Keratinocyte (primary cell): ENCODE results near the gene AMACR. TPM values are rescaled to one million over a fixed set of nuclear protein-coding genes. Genes with fewer than 3 reads are reported as not detected.

Experiments
- DNase-seq: peaks from one replicate; pipeline ENCODE4 v3.0.0-alpha.2; 2011; ENCODE audit warnings: low read depth, missing footprints, low spot score
- FAIRE-seq: peaks from 2 replicates; lab custom pipeline; 2011; peaks lifted over from hg19 to GRCh38; lab: Jason Lieb, UNC
- H2AFZ ChIP-seq: 2 replicates; pipeline ENCODE4 v1.6.0; 2012; ENCODE audit warnings: low read length, control low read depth, inconsistent platforms; ENCODE audit not compliant: control insufficient read depth
- H3K27ac ChIP-seq: 2 replicates; pipeline ENCODE4 v1.5.1; 2011; ENCODE audit warnings: low read length; ENCODE audit not compliant: control insufficient read depth, insufficient read depth
- H3K27me3 ChIP-seq: 3 replicates; pipeline ENCODE4 v1.6.0; 2011; ENCODE audit warnings: low read length; ENCODE audit not compliant: control insufficient read depth, insufficient read depth; ENCODE audit errors: extremely low read depth
- H3K36me3 ChIP-seq, 2 experiments: 2 replicates in 1 of 2; 3 replicates in 1 of 2; pipeline ENCODE4 v1.5.1; 2011; ENCODE audit warnings: low read length in 2 of 2, mild to moderate bottlenecking in 1 of 2; ENCODE audit not compliant: control insufficient read depth in 2 of 2, insufficient read depth in 2 of 2; ENCODE audit errors: extremely low read depth in 1 of 2
- H3K4me1 ChIP-seq: 3 replicates; pipeline ENCODE4 v1.5.1; 2011; ENCODE audit warnings: low read length; ENCODE audit not compliant: control insufficient read depth, insufficient read depth; ENCODE audit errors: extremely low read depth
- H3K4me2 ChIP-seq: 3 replicates; pipeline ENCODE4 v1.6.0; 2011; ENCODE audit warnings: low read depth, low read length; ENCODE audit not compliant: control insufficient read depth, insufficient read depth; ENCODE audit errors: extremely low read depth
- H3K4me3 ChIP-seq, 3 experiments: fragments of 200-600 bp in 1 of 3; sonication (generic) in 1 of 3; 2 replicates in 2 of 3; 3 replicates in 1 of 3; pipeline ENCODE4 v1.5.1; 2011 to 2016; ENCODE audit warnings: low read length in 3 of 3, mild to moderate bottlenecking in 3 of 3, control low read depth in 2 of 3, inconsistent platforms in 1 of 3, low read depth in 1 of 3, mixed read lengths in 1 of 3, mixed run types in 1 of 3, moderate library complexity in 1 of 3; ENCODE audit not compliant: control insufficient read depth in 2 of 3, insufficient read depth in 2 of 3; ENCODE audit errors: extremely low read depth in 1 of 3
- H3K79me2 ChIP-seq: 2 replicates; pipeline ENCODE4 v1.6.0; 2012; ENCODE audit warnings: low read length; ENCODE audit not compliant: control insufficient read depth, insufficient read depth
- H3K9ac ChIP-seq: 3 replicates; pipeline ENCODE4 v1.6.0; 2011; ENCODE audit warnings: low read length; ENCODE audit not compliant: control insufficient read depth, insufficient read depth; ENCODE audit errors: extremely low read depth
- H3K9me1 ChIP-seq: 3 replicates; pipeline ENCODE4 v1.6.0; 2011; ENCODE audit warnings: low read length; ENCODE audit not compliant: control insufficient read depth, insufficient read depth; ENCODE audit errors: extremely low read depth
- H3K9me3 ChIP-seq: 2 replicates; pipeline ENCODE4 v1.5.1; 2012; ENCODE audit warnings: low read depth, low read length; ENCODE audit not compliant: control insufficient read depth
- H4K20me1 ChIP-seq: 3 replicates; pipeline ENCODE4 v1.6.0; 2011; ENCODE audit warnings: low read length; ENCODE audit not compliant: control insufficient read depth, insufficient read depth; ENCODE audit errors: extremely low read depth
- CTCF ChIP-seq, 3 experiments: IDR thresholded peaks in 1 of 3; conservative IDR thresholded peaks in 1 of 3; optimal IDR thresholded peaks in 1 of 3; 2 replicates in 2 of 3; 3 replicates in 1 of 3; pipeline versions ENCODE3 to v1.5.1; 2011; ENCODE audit warnings: low read length in 3 of 3, mild to moderate bottlenecking in 3 of 3, moderate library complexity in 2 of 3, control low read depth in 1 of 3, inconsistent platforms in 1 of 3; ENCODE audit not compliant: insufficient read depth in 2 of 3; ENCODE audit errors: extremely low read depth in 1 of 3
- EZH2 ChIP-seq: IDR thresholded peaks from one replicate; pipeline ENCODE4 v1.6.1; 2012; ENCODE audit warnings: inconsistent platforms, mild to moderate bottlenecking, low read length, moderate library complexity
- dilution Hi-C: fragments of 300-500 bp; cut with MboI; formaldehyde crosslinking; loops from one replicate; pipeline ENCODE4 v1.7.0; 2020; ENCODE audit warnings: low sequenced_read_pairs; ENCODE audit not compliant: extremely low pct_ligation_motif_present
- polyA plus RNA-seq, 5 experiments: library from polyadenylated mRNA; depleted of rRNA in 3 of 5; stranded (reverse) in 3 of 5; stranded (forward) in 1 of 5; unstranded in 1 of 5; fragments of >200 nt; gene quantifications; 1 replicate in 1 of 5; 2 replicates in 3 of 5; 3 replicates in 1 of 5; pipeline versions ENCODE4 v1.2.1 to v1.2.3, GENCODE V29; 2011 to 2012; ENCODE audit warnings: missing spikeins in 2 of 5, low read depth in 1 of 5, low replicate concordance in 1 of 5

Gene AMACR
- polyA plus RNA-seq, 1 donor (not counting 4 experiments of a cell fraction or from before 2014, with no cell fraction given), result 20.3 TPM

GRCh38 chr5:33944543-33945132 lies 63.2 kb downstream of the AMACR start:
- dilution Hi-C loops, result loop anchor here (25.0 kb wide), 1 partner anchor 457 kb away; no protein-coding TSS in a partner anchor
- Histone ChIP-seq H3K9me1 (no peaks in the 10 kb centered on the region), H3K79me2 (no peaks in the 10 kb centered on the region), H3K9ac (no peak overlapping the region), H4K20me1 (no peaks in the 10 kb centered on the region), H3K27me3 (peaks cover 4% of the 10 kb centered on the region), H3K36me3 (no peaks in the 10 kb centered on the region), H3K9me3 (no peaks in the 10 kb centered on the region), H3K4me2 (no peak overlapping the region), H3K4me1 (no peaks in the 10 kb centered on the region), H3K27ac (no peak overlapping the region), H2AFZ (no peak overlapping the region), H3K4me3 (no peak overlapping the region)
- no peak for TF ChIP-seq EZH2
- TF ChIP-seq CTCF (optimal IDR thresholded peaks at IDR 0.05 in 1 of 3, IDR thresholded peaks at IDR 0.05 in 1 of 3, conservative IDR thresholded peaks at IDR 0.05 in 1 of 3; ENCODE audit: extremely low read depth in 1 of 3, insufficient read depth in 2 of 3, low read length in 3 of 3), result no peak
- FAIRE-seq (no peak), DNase-seq (no peak)

- DNase-seq (no peak), FAIRE-seq (no peak)
- Histone ChIP-seq H3K79me2 (no peaks in the 10 kb centered on the region), H3K27ac (no peak overlapping the region), H3K4me3 (no peak overlapping the region), H4K20me1 (no peaks in the 10 kb centered on the region), H3K9ac (no peak overlapping the region), H3K27me3 (peaks cover 34% of the 10 kb centered on the region), H3K4me2 (no peak overlapping the region), H2AFZ (no peak overlapping the region), H3K9me3 (no peaks in the 10 kb centered on the region), H3K36me3 (no peaks in the 10 kb centered on the region), H3K9me1 (no peaks in the 10 kb centered on the region), H3K4me1 (no peaks in the 10 kb centered on the region)
- TF ChIP-seq CTCF (optimal IDR thresholded peaks at IDR 0.05 in 1 of 3, IDR thresholded peaks at IDR 0.05 in 1 of 3, conservative IDR thresholded peaks at IDR 0.05 in 1 of 3; ENCODE audit: extremely low read depth in 1 of 3, insufficient read depth in 2 of 3, low read length in 3 of 3) (no peak), EZH2 (no peak)
- dilution Hi-C loops, result loop anchor here (25.0 kb wide), 1 partner anchor 454 kb away; no protein-coding TSS in a partner anchor
These were observed 66.8 kb downstream of the AMACR start for GRCh38 chr5:33941090-33941489.
